Uterus (tissue), 2 donors: Measurements from ENCODE around the gene EPHB2.

Experiments used
- CTCF ChIP-seq, 4 experiments: fragments of 200-600 bp in 2 of 4; fragments of 450-650 bp in 2 of 4; sonication (generic) in 2 of 4; IDR thresholded peaks; one replicate each; pipeline ENCODE4 v1.5.1; 2016 to 2019; ENCODE audit warnings: antibody characterized with exemption in 4 of 4, mild to moderate bottlenecking in 2 of 4, moderate library complexity in 1 of 4
- POLR2A ChIP-seq, 2 donors: fragments of 450-650 bp; IDR thresholded peaks; one replicate each; pipeline ENCODE4 v1.6.1; 2016; ENCODE audit warnings: antibody characterized with exemption in 2 of 2, mild to moderate bottlenecking in 1 of 2, moderate library complexity in 1 of 2

- no peak for TF ChIP-seq CTCF (IDR thresholded peaks at IDR 0.05)
- no peak for TF ChIP-seq POLR2A (IDR thresholded peaks at IDR 0.05)
Measured at GRCh38 chr1:22792396-22793160, 81.9 kb downstream of the EPHB2 start.
